ENCODE measurements around the gene KLF14.

- TF ChIP-seq, protein P1, sequence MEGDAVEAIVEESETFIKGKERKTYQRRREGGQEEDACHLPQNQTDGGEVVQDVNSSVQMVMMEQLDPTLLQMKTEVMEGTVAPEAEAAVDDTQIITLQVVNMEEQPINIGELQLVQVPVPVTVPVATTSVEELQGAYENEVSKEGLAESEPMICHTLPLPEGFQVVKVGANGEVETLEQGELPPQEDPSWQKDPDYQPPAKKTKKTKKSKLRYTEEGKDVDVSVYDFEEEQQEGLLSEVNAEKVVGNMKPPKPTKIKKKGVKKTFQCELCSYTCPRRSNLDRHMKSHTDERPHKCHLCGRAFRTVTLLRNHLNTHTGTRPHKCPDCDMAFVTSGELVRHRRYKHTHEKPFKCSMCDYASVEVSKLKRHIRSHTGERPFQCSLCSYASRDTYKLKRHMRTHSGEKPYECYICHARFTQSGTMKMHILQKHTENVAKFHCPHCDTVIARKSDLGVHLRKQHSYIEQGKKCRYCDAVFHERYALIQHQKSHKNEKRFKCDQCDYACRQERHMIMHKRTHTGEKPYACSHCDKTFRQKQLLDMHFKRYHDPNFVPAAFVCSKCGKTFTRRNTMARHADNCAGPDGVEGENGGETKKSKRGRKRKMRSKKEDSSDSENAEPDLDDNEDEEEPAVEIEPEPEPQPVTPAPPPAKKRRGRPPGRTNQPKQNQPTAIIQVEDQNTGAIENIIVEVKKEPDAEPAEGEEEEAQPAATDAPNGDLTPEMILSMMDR (IDR thresholded peaks at IDR 0.05), result no peak
- no peak for TF ChIP-seq ZFX (IDR thresholded peaks at IDR 0.05; ENCODE audit: borderline replicate concordance)
Observed at GRCh38 chr7:130723784-130724183, 10.2 kb downstream of the KLF14 start.
